Smooth muscle cell (in vitro differentiated cells): Measurements from ENCODE around the gene MYLK. TPM values are rescaled to one million over a fixed set of nuclear protein-coding genes. Genes with fewer than 3 reads are reported as not detected.

ENCODE experiments used
- DNase-seq: peaks from one replicate; lab custom pipeline; 2025; ENCODE audit not compliant: unreplicated experiment; lab: John Stamatoyannopoulos, UW
- H2AFZ ChIP-seq: fragments of 200-600 bp; sonication (generic); 2 replicates; pipeline ENCODE4 v1.6.0; 2016; ENCODE audit warnings: antibody characterized with exemption, low read depth, mild to moderate bottlenecking
- H3F3A ChIP-seq: fragments of 200-600 bp; sonication (generic); 2 replicates; pipeline ENCODE4 v1.6.0; 2017; ENCODE audit warnings: antibody characterized with exemption, low read depth
- H3K27ac ChIP-seq: fragments of 200-600 bp; sonication (generic); 2 replicates; pipeline ENCODE4 v1.5.1; 2016; ENCODE audit warnings: low read depth, mild to moderate bottlenecking
- H3K27me3 ChIP-seq: fragments of 200-600 bp; sonication (generic); 2 replicates; pipeline ENCODE4 v1.6.1; 2016; ENCODE audit warnings: low read depth, mild to moderate bottlenecking
- H3K36me3 ChIP-seq: fragments of 200-600 bp; sonication (generic); 2 replicates; pipeline ENCODE4 v1.5.1; 2016; ENCODE audit warnings: low read depth
- H3K4me1 ChIP-seq: fragments of 200-600 bp; sonication (generic); 2 replicates; pipeline ENCODE4 v1.5.1; 2016; ENCODE audit warnings: low read depth
- H3K4me2 ChIP-seq: fragments of 200-600 bp; sonication (generic); 2 replicates; pipeline ENCODE4 v1.6.0; 2016; ENCODE audit warnings: mild to moderate bottlenecking
- H3K4me3 ChIP-seq: fragments of 200-600 bp; sonication (generic); 2 replicates; pipeline ENCODE4 v1.5.1; 2016; ENCODE audit warnings: mild to moderate bottlenecking
- H3K79me2 ChIP-seq: fragments of 200-600 bp; sonication (generic); 2 replicates; pipeline ENCODE4 v1.6.0; 2016; ENCODE audit warnings: low read depth, mild to moderate bottlenecking
- H3K9ac ChIP-seq: fragments of 200-600 bp; sonication (generic); 2 replicates; pipeline ENCODE4 v1.6.0; 2016; ENCODE audit warnings: low read depth
- H3K9me3 ChIP-seq: fragments of 200-600 bp; sonication (generic); replicated peaks from 2 replicates; pipeline ENCODE4 v1.5.1; 2016; ENCODE audit warnings: low read depth
- H4K20me1 ChIP-seq: fragments of 200-600 bp; sonication (generic); 2 replicates; pipeline ENCODE4 v1.6.0; 2016; ENCODE audit warnings: low read depth
- WGBS: methylation state at CpG from one replicate; pipeline ENCODE4 v1.1.7; 2016; ENCODE audit warnings: low lambda C conversion rate; 5-methylcytosine and 5-hydroxymethylcytosine counted together
- polyA plus RNA-seq: library from polyadenylated mRNA; unstranded; fragments of >200 nt; fragmentation: Nextera tagmentation; extraction: Ambion mirVana; gene quantifications from 2 replicates; pipeline ENCODE4 v1.2.1, GENCODE V29; 2016
- total RNA-seq: library from RNA; depleted of rRNA; stranded (reverse); fragments of >200 nt; gene quantifications from 2 replicates; pipeline ENCODE4 v1.2.3, GENCODE V29; 2014
- TF ChIP-seq, protein P1 (sequence below): fragments of 200-600 bp; sonication (generic); IDR thresholded peaks from 2 replicates; pipeline ENCODE4 v1.5.1; 2017; ENCODE audit warnings: borderline replicate concordance, mild to moderate bottlenecking, antibody characterized with exemption; ENCODE audit not compliant: insufficient read depth, poor library complexity, severe bottlenecking

Gene MYLK
- total and polyA plus RNA-seq, 2 experiments from 2014 or later = 13.6 to 25.5 TPM

DNA sequence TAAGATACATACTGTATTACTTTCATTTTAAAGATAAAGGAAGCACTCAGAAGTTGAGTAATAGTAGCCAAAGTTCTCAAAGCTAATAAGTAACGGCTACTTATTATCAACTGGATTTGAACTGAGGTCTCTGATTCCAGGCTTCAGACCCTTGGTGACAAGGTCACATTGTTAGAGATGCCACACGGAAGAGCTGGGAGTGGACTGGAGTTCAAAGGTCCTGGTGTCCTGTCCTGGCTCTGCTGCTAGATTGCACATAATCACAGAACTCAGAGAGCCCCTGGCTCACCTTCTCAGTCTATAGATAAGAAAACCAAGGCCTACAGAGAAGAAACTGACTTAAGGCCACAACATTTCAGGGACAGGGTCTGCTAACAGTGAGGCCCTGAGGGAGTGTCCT is 75.3 kb downstream of the MYLK start:
- Histone ChIP-seq H3K4me1 (no peaks in the 10 kb centered on the region), H4K20me1 (no peaks in the 10 kb centered on the region), H3K27ac (no peak overlapping the region), H3K27me3 (no peaks in the 10 kb centered on the region), H3K4me3 (no peak overlapping the region), H3K9ac (no peak overlapping the region), H3K4me2 (no peak overlapping the region), H3K9me3 (no peaks in the 10 kb centered on the region), H3K79me2 (no peaks in the 10 kb centered on the region), H2AFZ (no peak overlapping the region), H3K36me3 (no peaks in the 10 kb centered on the region), H3F3A (no peaks in the 10 kb centered on the region)
- TF ChIP-seq, protein P1, sequence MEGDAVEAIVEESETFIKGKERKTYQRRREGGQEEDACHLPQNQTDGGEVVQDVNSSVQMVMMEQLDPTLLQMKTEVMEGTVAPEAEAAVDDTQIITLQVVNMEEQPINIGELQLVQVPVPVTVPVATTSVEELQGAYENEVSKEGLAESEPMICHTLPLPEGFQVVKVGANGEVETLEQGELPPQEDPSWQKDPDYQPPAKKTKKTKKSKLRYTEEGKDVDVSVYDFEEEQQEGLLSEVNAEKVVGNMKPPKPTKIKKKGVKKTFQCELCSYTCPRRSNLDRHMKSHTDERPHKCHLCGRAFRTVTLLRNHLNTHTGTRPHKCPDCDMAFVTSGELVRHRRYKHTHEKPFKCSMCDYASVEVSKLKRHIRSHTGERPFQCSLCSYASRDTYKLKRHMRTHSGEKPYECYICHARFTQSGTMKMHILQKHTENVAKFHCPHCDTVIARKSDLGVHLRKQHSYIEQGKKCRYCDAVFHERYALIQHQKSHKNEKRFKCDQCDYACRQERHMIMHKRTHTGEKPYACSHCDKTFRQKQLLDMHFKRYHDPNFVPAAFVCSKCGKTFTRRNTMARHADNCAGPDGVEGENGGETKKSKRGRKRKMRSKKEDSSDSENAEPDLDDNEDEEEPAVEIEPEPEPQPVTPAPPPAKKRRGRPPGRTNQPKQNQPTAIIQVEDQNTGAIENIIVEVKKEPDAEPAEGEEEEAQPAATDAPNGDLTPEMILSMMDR = no peak
- 96% methylated on average over 2 of the region's 2 CpGs for WGBS
- DNase-seq = no peak

DNA sequence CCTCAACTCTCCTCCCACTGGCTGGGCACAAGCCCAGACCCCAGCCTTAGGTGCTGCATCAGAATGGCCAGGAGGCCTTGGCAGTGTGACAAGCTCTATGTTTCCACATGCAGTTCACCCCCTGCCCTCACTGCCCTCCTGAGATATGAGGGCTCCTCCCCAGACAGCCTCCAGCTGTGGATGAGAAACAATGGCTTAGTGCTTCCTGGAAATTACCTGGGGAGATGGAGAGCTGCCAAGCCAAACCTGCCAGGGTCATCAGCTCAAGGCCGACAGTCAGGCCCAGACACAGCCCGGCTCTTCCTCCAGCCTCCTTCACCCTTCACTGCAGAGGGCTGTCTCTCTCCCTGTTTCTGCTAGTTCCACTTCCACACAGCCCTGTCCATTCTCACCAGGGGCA is 76.3 kb downstream of the MYLK start:
- no peaks in the 10 kb centered on the region for H4K20me1 ChIP-seq
- H3K4me3 ChIP-seq = no peak overlapping the region
- no peaks in the 10 kb centered on the region for H3K4me1 ChIP-seq
- H3K9ac ChIP-seq = no peak overlapping the region
- WGBS = 96% methylated on average over 2 of the region's 2 CpGs
- no peak overlapping the region for H3K27ac ChIP-seq
- no peaks in the 10 kb centered on the region for H3K27me3 ChIP-seq
- TF ChIP-seq, protein P1 = no peak
- DNase-seq = no peak
- H3F3A ChIP-seq = no peaks in the 10 kb centered on the region
- H2AFZ ChIP-seq = no peak overlapping the region
- no peaks in the 10 kb centered on the region for H3K9me3 ChIP-seq
- no peaks in the 10 kb centered on the region for H3K36me3 ChIP-seq
- H3K4me2 ChIP-seq = no peak overlapping the region
- no peaks in the 10 kb centered on the region for H3K79me2 ChIP-seq

DNA sequence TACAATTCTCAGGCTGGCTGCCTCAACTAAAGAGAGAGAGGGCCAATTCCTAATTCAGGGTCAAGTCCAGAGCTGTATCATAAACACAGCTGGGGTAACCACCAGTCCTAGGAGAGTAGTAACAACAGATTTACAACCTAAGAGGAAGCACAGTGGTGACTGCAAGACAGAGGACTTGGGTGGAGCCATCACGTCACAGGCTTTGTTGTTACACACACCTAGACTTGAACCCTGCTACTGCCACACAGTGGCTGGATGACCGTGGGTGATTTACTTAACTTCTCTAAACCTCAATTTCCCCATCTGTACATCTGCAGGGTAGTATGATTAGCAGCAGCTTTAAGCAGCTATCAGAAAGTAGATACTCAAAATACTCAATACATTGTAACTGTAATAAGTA is 78.6 kb downstream of the MYLK start:
- no peak overlapping the region for H3K27ac ChIP-seq
- no peak for DNase-seq

DNA sequence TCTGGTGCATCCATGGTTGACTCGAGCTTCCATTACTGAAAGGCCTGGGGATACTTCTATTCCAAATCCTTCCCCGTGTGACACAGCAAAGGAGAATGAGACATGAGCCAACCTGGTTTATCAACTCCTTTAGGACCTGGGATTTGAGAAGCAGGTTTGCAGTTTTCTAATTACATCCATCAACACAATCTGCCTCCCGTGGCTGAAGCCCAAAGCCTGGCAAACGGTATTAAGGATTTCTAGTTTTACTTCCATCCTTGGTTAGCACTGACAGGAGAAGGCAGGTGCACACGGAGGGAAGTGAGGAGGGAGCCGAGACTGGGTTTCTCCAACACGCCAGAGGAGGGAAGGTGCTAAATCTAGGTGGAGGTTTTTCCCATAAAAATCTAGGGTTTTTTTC is 79.0 kb downstream of the MYLK start:
- DNase-seq = no peak
- Histone ChIP-seq H3K4me3 (no peak overlapping the region), H3K36me3 (no peaks in the 10 kb centered on the region), H3K9ac (no peak overlapping the region), H3F3A (no peaks in the 10 kb centered on the region), H3K27ac (no peak overlapping the region), H4K20me1 (no peaks in the 10 kb centered on the region), H3K27me3 (no peaks in the 10 kb centered on the region), H3K9me3 (no peaks in the 10 kb centered on the region), H3K4me2 (no peak overlapping the region), H2AFZ (no peak overlapping the region), H3K4me1 (peaks cover 11% of the 10 kb centered on the region), H3K79me2 (no peaks in the 10 kb centered on the region)
- 88% methylated on average over 7 of the region's 7 CpGs for WGBS
- TF ChIP-seq, protein P1 = no peak

More for the DNA sequence above, 78.6 kb downstream of the MYLK start:
- TF ChIP-seq, protein P1 = no peak
- Histone ChIP-seq H3K4me1 (peaks cover 7% of the 10 kb centered on the region), H3K4me3 (no peak overlapping the region), H3K9ac (no peak overlapping the region), H2AFZ (no peak overlapping the region), H3K79me2 (no peaks in the 10 kb centered on the region), H3K36me3 (no peaks in the 10 kb centered on the region), H3K27me3 (no peaks in the 10 kb centered on the region), H4K20me1 (no peaks in the 10 kb centered on the region), H3K4me2 (no peak overlapping the region), H3K9me3 (no peaks in the 10 kb centered on the region), H3F3A (no peaks in the 10 kb centered on the region)
- WGBS = 92% methylated on average over 2 of the region's 2 CpGs
